WERI-Rb-1 (cell line): ENCODE results near the gene ARHGEF18.

Experiments used
- DNase-seq: peaks from one replicate; pipeline ENCODE4 v3.0.0-alpha.2; 2020
- H3K27ac ChIP-seq: fragments of 250-450 bp; sonication (Bioruptor Pico); 2 replicates; pipeline ENCODE4 v1.5.1; 2020; ENCODE audit warnings: mild to moderate bottlenecking, moderate library complexity
- H3K27me3 ChIP-seq: fragments of 250-450 bp; sonication (Bioruptor Pico); 2 replicates; pipeline ENCODE4 v1.5.1; 2021; ENCODE audit warnings: mild to moderate bottlenecking, low read depth, moderate library complexity; ENCODE audit not compliant: insufficient read depth, severe bottlenecking
- H3K36me3 ChIP-seq: fragments of 250-450 bp; sonication (Bioruptor Pico); 2 replicates; pipeline ENCODE4 v1.5.1; 2020; ENCODE audit warnings: mild to moderate bottlenecking, moderate library complexity
- H3K4me3 ChIP-seq: 2 replicates; pipeline ENCODE4 v1.5.1; 2011; ENCODE audit warnings: low read depth, mild to moderate bottlenecking, control low read depth, low read length
- H3K9me3 ChIP-seq: fragments of 250-450 bp; sonication (Bioruptor Pico); 2 replicates; pipeline ENCODE4 v1.5.1; 2021; ENCODE audit warnings: mild to moderate bottlenecking, moderate library complexity; ENCODE audit not compliant: severe bottlenecking
- TF ChIP-seq, protein P1 (sequence below): IDR thresholded peaks from 2 replicates; pipeline ENCODE4 v1.5.1; 2011; ENCODE audit warnings: low read depth, mild to moderate bottlenecking, control low read depth, inconsistent platforms, low read length

ARHGEF18 gene

GRCh38 chr19:7311911-7312310 is 36.8 kb upstream of the ARHGEF18 start:
- DNase-seq = no peak
- H3K9me3 ChIP-seq = peaks cover 4% of the 10 kb centered on the region
- H3K27me3 ChIP-seq = no peaks in the 10 kb centered on the region
- TF ChIP-seq, protein P1, sequence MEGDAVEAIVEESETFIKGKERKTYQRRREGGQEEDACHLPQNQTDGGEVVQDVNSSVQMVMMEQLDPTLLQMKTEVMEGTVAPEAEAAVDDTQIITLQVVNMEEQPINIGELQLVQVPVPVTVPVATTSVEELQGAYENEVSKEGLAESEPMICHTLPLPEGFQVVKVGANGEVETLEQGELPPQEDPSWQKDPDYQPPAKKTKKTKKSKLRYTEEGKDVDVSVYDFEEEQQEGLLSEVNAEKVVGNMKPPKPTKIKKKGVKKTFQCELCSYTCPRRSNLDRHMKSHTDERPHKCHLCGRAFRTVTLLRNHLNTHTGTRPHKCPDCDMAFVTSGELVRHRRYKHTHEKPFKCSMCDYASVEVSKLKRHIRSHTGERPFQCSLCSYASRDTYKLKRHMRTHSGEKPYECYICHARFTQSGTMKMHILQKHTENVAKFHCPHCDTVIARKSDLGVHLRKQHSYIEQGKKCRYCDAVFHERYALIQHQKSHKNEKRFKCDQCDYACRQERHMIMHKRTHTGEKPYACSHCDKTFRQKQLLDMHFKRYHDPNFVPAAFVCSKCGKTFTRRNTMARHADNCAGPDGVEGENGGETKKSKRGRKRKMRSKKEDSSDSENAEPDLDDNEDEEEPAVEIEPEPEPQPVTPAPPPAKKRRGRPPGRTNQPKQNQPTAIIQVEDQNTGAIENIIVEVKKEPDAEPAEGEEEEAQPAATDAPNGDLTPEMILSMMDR = no peak
- H3K27ac ChIP-seq = no peak overlapping the region
- H3K4me3 ChIP-seq = no peak overlapping the region
- H3K36me3 ChIP-seq = no peaks in the 10 kb centered on the region

GRCh38 chr19:7312816-7313215 is 35.9 kb upstream of the ARHGEF18 start:
- no peak overlapping the region for H3K27ac ChIP-seq
- no peaks in the 10 kb centered on the region for H3K36me3 ChIP-seq
- peaks cover 4% of the 10 kb centered on the region for H3K9me3 ChIP-seq
- no peaks in the 10 kb centered on the region for H3K27me3 ChIP-seq
- TF ChIP-seq, protein P1 = no peak
- H3K4me3 ChIP-seq = no peak overlapping the region
- no peak for DNase-seq

DNA sequence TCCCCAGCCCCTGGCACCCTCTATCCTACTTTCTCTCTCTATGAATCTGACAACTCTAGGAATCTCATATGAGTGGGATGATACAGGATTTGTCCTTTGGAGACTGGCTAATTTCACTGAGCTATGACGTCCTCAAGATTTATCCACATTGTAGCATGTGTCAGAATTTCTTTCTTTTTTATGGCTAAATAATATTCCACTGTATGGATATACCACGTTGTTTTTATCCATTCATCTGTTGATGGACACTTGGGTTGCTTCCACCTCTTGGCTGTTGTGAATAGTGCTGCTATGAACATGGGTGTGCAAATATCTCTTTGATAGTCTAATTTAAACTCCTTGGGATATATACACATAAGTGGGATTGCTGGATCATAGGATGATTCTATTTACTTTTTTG is 30.6 kb upstream of the ARHGEF18 start:
- H3K27me3 ChIP-seq = no peaks in the 10 kb centered on the region
- H3K4me3 ChIP-seq = no peak overlapping the region
- H3K9me3 ChIP-seq = peaks cover 9% of the 10 kb centered on the region
- DNase-seq = no peak
- TF ChIP-seq, protein P1 = no peak
- no peaks in the 10 kb centered on the region for H3K36me3 ChIP-seq
- no peak overlapping the region for H3K27ac ChIP-seq

DNA sequence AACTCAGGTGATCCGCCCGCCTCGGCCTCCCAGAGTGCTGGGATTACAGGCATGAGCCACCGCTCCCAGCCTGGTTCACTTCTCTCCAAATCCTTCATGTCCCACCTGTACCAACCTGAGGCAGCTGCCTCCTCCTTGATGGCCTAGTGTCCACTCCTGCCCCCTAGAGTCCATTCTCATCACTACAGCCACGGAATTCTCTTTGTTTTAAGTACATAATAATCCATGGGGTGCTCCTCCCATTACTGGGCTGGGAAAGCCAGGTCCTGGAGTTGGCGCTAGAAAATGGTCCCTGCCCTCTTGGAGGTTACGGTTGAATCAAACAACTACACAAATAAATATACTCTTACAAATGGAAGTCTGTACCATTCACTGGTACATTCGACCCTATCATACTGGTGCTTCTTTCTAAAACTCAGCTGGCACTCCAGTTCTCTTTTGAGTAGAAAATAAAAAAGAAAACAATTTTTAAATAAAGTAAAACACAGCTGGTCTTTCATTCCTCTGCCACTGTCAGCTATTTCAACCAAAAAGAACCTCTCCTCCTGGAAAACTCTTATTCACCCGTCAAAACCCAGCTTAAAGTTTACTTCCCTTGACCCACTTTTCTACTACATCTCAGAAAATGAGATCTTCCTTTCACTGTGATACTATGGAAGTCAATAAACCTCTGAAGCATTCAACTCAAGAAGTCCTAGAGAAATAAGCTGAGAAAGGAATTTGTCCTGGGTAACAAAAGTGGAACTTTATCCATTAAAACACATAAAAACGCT is 22.4 kb upstream of the ARHGEF18 start:
- H3K27me3 ChIP-seq = no peaks in the 10 kb centered on the region
- peaks cover 7% of the 10 kb centered on the region for H3K9me3 ChIP-seq
- no peak overlapping the region for H3K4me3 ChIP-seq
- DNase-seq = peak; percentile 59
- H3K27ac ChIP-seq = no peak overlapping the region
- H3K36me3 ChIP-seq = no peaks in the 10 kb centered on the region
- TF ChIP-seq, protein P1 = peak; percentile 56; the same call in 1 of the 2 replicates

DNA sequence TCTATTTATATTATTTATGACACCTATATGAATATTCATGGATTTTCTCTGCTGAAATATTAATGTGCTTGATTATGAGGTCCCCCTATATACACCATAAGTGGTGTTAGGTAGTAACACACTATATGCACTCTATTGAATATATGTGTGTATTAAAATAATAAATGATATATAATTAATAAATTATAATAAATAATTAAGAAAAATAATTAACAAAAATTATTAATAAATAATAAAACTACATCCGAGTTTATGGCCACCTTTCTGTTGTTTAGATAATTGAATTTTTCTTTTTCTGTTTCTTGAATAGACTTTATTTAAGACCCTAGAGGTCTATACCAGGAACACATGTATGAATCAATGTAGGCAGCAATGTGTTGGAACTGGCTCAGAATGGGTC is 20.9 kb upstream of the ARHGEF18 start:
- DNase-seq = no peak
- Histone ChIP-seq H3K4me3 (no peak overlapping the region), H3K36me3 (no peaks in the 10 kb centered on the region), H3K9me3 (peaks cover 7% of the 10 kb centered on the region), H3K27ac (no peak overlapping the region), H3K27me3 (no peaks in the 10 kb centered on the region)
- TF ChIP-seq, protein P1 = no peak

- H3K27ac ChIP-seq = no peak overlapping the region
- no peak for DNase-seq
- no peaks in the 10 kb centered on the region for H3K27me3 ChIP-seq
- no peak overlapping the region for H3K4me3 ChIP-seq
- no peaks in the 10 kb centered on the region for H3K36me3 ChIP-seq
- TF ChIP-seq, protein P1 = no peak
- peaks cover 7% of the 10 kb centered on the region for H3K9me3 ChIP-seq
Measured at GRCh38 chr19:7328647-7329046, 20.1 kb upstream of the ARHGEF18 start.
